HG03432 (cell line): ENCODE measurements around the gene EFL1.
A peak's percentile ranks its signal among the peaks of the same experiment; 100 is the strongest.
"Not testable (repeated sequence)": the region's sequence is repeated elsewhere in the genome, so short reads cannot be mapped to it uniquely, and the experiment has no call there.

Experiments used
- ATAC-seq: cut with Tn5 transposase; IDR thresholded peaks from one replicate; pipeline ENCODE4 v1.9.1; 2021; ENCODE audit warnings: mild to moderate bottlenecking, moderate library complexity; ENCODE audit not compliant: unreplicated experiment

The EFL1 gene

GRCh38 chr15:82262422-82263026 lies at the start of gene EFL1, which contains the start of gene SAXO2:
TSS of gene EFL1 (minus strand) at chr15:82262734. CDS start at chr15:82261778, 956 bp downstream.
TSS of gene SAXO2 (plus strand) at chr15:82262818. CDS start at chr15:82262880, 62 bp downstream.
- peak; percentile 95 for ATAC-seq

- not testable (repeated sequence) for ATAC-seq
These were observed 48.8 kb upstream of the EFL1 start for GRCh38 chr15:82311321-82311720.

- ATAC-seq: no peak
These were observed 47.3 kb upstream of the EFL1 start for GRCh38 chr15:82309802-82310201.

- no peak for ATAC-seq
These were observed 45.2 kb upstream of the EFL1 start for GRCh38 chr15:82307714-82308081.

- ATAC-seq: no peak
These were observed 44.5 kb upstream of the EFL1 start for GRCh38 chr15:82306791-82307713.

- ATAC-seq: no peak
These were observed 43.1 kb upstream of the EFL1 start for GRCh38 chr15:82305621-82306048.

- no peak for ATAC-seq
These were observed 42.2 kb upstream of the EFL1 start for GRCh38 chr15:82304778-82305090.

- ATAC-seq: no peak
These were observed 41.6 kb upstream of the EFL1 start for GRCh38 chr15:82303956-82304777.

- no peak for ATAC-seq
These were observed 38.9 kb upstream of the EFL1 start for GRCh38 chr15:82301296-82302016.

- ATAC-seq: no peak
These were observed 38.3 kb upstream of the EFL1 start for GRCh38 chr15:82300883-82301282.

GRCh38 chr15:82300326-82300725 lies 37.8 kb upstream of the EFL1 start:
- ATAC-seq: not testable (repeated sequence)

DNA sequence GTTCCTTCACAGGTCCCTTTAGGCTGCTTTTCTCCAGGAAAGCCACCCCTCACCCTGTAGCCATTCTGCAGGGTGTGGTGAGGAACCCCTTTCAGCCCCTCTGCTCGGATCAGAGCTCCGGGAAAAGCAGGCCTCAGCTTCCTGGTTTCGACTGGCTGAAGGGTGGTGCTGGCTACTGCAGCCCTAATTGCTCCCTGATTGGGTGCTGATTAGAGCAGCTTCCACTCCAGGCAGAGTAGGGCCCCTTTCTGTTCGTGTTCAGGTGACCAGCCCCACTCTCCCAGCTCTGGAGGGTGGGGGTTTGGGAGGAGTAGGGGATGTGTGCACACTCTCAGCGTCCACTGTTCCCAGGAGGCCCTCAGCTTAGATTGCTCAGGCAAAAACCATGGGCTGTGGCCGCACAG lies 37.0 kb upstream of the EFL1 start:
- not testable (repeated sequence) for ATAC-seq

DNA sequence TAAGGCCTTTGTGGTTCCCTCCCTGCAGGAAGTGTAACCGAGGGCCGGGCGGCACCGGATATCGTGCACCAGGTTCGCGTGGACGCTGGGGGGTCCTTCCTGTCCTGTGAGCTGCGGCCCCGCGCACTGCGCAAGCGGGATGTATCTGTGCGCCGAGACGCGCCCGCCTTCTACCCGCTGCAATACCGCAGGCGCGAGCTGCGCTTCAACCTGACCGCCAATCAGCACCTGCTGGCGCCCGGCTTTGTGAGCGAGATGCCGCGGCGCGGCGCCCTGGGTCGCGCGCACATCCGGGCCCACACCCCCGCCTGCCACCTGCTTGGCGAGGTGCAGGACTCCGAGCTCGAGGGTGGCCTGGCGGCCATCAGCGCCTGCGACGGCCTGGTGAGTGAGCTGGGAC lies 36.0 kb upstream of the EFL1 start:
- peak; percentile 51 for ATAC-seq

DNA sequence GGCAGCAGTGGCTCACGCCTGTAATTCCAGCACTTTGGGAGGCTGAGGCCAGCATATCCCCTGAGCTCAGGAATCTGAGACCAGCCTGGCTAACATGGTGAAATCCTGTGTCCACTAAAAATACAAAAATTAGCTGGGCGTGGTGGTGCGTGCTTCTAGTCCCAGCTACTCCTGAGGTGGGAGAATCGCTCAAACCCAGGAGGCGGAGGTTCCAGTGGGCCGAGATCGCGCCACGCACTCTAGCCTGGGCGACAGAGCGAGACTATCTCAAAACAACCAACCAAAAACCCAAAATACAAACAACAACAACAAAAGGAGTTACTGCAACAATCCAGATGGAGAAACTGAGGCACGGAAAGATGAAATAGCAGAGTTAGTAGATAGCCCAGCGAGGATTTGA lies 35.5 kb upstream of the EFL1 start:
- ATAC-seq: no peak

- ATAC-seq: no peak
These were observed 35.0 kb upstream of the EFL1 start for GRCh38 chr15:82297546-82297945.

GRCh38 chr15:82294061-82294690 lies 31.6 kb upstream of the EFL1 start:
- no peak for ATAC-seq

- no peak for ATAC-seq
These were observed 29.7 kb upstream of the EFL1 start for GRCh38 chr15:82292271-82292670.

- ATAC-seq: not testable (repeated sequence)
These were observed 25.7 kb upstream of the EFL1 start for GRCh38 chr15:82288202-82288601.

DNA sequence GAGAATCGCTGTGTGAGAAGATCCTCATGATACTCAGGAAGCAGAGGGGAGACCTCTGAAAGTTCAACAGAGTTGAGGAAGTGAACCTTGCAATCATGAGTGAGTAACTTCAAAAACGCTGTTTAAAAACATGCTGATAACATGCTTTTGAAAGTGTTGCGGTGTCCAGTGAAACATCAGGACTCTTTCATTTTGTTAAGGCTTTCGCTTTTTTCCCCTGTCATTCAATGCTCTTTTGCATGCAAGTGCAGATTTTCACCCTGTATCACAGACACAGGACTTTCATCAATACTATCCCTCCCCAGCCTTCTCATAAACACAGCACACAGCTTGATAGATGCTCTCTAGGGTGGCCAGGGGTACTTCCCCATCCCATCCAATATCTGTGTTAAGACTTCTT lies 23.9 kb upstream of the EFL1 start:
- ATAC-seq: peak; percentile 87

- ATAC-seq: not testable (repeated sequence)
These were observed 21.8 kb upstream of the EFL1 start for GRCh38 chr15:82284381-82284780.
